ENCODE measurements around the gene MXI1.

The MXI1 gene

DNA sequence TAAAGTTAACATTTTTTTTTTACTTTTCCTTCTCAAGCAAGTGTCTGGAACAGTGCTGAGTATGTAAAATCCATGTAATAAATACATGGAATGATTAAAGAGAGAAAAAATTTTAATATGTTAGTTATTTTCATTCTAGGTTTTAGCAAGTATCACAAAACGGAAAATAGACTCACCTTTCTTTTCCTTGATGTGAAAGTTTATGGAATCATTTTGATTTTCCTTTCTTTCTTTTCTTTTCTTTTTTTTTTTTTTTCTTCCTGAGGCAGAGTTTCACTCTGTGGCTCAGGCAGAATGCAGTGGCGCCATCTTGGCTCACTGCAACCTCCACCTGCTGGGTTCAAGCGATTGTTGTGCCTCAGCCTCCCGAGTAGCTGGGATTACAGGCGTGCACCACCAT, 69.2 kb downstream of the MXI1 start:
- DNase-seq (ENCODE audit: low spot score): no peak

DNA sequence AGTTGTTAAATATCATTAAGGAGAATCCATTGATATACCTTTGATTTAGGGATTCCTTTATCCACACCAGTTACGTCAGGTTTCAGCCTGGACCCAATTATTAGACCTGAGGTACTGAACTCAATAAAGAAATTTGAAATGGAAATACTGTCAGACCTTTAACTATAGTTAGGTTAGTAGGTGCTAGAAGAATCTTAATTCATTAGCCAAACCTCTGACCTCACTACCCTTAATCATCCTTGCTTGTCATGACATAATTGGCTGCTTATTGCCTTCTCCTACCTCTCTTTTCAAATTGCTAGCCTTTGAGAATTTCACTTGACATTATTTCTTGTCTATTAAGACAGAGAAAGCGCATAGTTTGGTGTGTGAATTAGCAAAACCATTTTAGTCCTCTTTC, 70.2 kb downstream of the MXI1 start:
- DNase-seq (ENCODE audit: low spot score): no peak

DNA sequence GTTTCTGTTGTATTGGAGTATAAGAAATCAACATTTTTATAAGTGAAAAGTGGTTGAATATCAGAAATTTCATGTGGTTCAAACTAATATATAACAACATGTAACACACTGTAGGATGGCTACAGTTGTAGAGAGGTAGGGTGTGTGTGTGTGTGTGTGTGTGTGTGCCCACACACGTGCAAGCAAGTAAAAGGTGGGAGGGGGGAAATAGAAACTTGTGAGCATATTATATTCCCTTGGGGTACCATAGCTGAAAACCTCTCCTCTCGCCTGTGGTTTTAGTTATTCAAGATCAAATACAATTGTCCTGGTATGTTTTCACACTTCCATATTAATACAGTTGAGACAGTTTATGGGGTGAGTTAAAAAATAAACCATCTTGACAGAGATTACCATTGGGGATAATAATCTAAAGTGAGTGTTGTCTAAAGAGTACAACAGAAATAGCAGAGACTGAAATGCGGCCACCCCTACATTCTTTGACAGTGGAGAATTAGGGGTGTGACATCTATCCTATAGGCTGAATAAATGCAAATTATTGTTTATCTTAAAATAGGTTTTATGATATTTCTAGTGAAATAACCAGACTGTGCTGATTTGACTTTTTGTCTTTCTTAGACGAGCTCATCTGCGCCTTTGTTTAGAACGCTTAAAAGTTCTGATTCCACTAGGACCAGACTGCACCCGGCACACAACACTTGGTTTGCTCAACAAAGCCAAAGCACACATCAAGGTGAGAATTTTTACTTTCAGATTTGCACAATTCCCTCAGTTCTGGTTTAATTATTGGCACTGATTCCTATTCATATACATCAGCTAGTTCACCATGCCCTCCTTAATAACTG, 71.4 kb downstream of the MXI1 start:
- no peak for DNase-seq (ENCODE audit: low spot score)

DNA sequence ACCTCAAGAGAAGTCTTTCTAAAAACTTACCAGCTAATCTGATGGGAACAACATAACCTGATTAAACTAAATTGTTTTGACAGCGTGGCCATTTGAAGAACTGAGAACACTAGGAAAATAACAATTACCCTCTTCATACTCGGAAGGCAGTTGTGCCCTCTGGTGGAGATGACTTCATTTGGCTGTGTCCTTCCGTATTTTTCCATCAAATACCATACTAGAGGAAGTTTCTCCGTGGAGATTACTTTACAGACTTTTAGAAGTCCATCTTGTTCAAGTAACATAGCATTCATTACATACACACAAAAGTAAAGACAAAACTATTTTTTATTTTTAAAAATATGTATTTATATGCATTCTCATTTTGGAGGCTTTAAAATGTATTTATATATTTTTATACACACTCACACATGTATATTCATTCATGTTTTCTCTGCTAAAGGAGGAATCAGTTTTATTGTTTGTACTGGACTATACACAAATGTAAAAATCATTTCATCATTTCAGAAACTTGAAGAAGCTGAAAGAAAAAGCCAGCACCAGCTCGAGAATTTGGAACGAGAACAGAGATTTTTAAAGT, 72.1 kb downstream of the MXI1 start:
- peak; percentile 44 for DNase-seq (ENCODE audit: low spot score)

DNA sequence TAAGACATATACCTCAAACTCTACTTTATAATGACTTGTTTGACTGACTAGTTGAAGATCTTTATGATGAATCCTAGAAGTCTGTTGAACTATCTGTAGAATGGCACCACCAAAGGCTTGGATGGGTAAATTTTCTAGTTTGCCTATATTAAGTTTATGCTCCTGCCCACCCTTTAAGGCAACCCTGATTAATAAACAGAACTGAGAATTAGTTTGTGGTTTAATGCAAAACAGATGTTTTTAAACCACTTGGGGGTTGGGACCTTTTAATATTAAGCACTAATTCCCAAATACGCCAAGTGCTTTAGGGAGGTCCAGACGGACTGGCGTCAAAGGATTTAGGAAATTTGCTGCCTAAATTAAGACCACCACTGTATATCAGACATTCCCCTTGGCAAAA, 76.9 kb downstream of the MXI1 start:
- no peak for DNase-seq (ENCODE audit: low spot score)

DNA sequence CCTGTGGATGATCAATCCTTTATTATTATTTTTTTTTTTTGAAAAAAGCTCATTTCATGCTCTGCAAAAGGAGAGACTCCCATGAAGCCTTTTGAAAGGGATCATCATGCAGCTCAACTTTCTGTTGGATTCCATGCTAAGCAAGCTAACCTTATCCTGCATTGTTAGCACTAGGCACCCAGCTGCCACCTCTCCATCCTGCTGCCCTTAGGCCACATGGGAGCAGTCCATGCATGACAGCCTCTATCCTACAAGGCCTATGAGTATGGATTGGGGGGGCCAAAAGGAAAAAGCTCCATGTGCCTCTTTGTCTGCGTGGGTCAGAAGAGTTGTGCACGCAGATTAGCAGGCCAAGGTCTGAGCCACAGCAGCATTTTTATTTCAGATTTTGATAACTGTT, 78.1 kb downstream of the MXI1 start:
- DNase-seq (ENCODE audit: low spot score): no peak

DNA sequence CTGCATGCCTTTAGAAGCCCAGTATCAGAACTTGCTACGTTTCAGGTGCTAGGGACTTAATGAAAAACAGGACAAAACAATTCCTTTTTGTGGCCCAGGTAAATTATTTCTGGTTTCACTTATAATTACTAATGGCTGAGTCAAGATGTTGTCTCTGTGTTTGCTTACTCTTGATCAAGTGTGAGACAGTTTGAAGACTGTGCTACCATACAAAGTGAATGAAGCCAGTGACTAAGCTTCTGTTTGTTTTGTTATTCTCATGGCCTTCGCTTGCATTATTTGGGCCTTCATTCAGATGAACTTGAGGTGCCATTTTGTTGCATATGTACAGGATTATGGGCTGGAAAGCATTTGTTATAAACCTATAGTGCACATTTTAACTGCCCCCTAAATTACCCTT, 79.4 kb downstream of the MXI1 start:
- DNase-seq (ENCODE audit: low spot score): no peak

DNA sequence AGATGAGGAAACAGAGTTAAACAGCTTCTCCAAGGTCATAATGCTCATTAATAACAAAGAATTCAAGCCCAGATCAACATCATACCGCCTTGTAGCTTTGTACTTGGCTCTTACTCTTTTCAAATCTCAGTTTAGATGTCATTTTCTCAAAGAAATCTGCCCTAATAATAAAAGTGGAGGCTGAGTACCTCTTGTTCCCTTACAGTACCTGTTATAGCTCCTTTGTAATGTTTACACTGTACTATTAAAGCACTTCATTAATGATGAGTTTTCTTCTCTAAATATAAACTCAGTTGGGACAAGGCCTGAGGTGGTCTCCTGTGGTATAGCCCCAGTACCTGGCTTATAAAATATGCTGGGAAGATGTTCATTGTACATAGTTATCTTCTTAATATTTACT, 89.6 kb downstream of the MXI1 start:
- DNase-seq (ENCODE audit: low spot score): no peak

DNA sequence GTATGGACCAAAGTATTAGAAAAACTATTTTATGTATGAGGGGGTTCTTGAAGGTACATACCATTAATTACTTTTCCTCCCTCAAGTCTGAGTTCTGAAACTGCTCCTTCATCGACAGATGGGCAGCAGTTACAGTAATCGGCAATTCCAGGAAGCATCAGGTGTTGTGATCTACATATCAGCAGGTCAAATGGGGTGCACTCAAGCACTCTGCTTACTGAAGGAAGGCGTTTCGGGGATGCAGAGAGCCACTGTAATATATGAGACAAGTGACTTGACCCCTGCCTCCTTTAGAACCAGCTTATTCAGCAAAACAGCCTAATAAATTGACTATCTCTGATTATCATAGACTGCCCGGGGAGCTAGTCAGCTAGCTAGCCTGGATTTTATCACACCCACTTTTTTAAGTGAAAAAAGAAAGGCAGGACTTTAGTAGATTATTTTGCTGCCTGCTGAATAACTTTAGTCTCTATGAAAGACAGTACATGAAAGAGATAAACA, 93.1 kb downstream of the MXI1 start:
- DNase-seq (ENCODE audit: low spot score): no peak

DNA sequence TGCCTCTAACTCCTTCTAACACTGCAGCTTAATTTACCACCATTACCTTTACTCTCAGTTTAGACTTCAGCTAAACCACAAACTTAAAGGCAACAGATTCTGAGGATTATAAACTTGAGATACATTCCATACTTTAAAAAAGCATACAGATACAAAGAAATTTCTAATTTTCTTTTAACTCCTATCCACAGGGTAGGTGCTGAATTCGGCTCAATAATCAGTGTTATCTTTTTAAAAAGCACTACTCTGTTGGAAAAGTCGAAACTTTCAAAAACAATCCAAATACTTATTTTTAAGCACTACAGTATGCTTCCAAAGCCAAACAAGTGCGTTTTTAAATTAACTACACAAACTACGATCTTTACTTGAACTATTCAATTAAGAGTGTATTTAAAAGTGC, 96.3 kb downstream of the MXI1 start:
- DNase-seq (ENCODE audit: low spot score): no peak

DNA sequence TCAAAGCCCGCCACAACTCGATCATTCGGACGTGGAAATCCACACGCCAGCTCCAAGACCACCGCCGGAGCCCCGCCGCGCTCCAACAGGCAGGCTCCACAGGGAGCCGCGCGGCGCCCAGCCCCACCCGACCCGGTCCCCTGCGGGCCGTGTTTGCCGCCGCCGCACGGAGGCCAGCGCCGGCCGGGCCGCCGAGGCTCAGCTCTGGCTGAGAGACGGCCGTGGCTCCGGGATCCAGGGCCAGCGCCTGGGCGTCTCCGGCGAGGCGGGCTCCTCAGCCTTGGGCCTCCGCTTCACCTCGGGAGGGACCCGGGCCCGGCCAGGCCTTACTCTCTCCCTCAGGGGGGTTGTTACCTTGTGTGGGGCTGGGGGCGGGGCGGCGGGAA, 97.0 kb downstream of the MXI1 start:
- no peak for DNase-seq (ENCODE audit: low spot score)

DNA sequence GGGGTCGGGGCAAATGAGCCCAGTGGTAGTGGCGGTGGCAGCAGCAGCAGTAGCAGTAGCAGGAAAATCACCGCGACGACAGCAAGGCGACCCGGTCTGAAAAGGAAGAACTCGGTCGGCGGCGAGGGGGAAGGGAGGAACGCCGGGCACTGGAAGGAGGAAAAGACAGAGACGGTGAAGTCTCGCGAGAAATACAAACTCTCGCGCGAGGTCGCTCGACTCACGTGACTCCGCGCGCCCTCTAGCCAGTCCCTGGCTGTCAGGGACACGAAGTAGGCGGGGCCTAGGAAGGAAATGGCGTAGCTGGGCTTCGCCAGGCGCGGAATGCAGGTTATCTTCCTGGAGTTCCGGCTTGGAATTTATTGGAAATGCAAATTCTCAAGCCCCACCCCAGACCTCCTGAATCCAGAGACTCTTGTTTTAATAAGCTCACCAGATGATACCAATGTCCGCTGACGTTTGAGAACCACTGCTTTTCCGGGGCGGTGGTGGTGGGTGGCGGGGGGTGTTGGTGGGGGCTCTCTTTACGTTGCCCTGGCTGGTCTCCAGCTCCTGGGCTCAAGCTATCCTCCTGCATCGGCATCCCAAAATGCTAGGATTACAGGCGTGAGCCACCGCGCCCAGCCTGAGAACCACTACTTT, 97.5 kb downstream of the MXI1 start, which contains the start of gene SMNDC1:
TSS of gene SMNDC1 (minus strand) at position 141 of the 642 bp plus-strand sequence. CDS start 1,333 bp downstream, outside the sequence.
- DNase-seq (ENCODE audit: low spot score): peak; percentile 98

DNA sequence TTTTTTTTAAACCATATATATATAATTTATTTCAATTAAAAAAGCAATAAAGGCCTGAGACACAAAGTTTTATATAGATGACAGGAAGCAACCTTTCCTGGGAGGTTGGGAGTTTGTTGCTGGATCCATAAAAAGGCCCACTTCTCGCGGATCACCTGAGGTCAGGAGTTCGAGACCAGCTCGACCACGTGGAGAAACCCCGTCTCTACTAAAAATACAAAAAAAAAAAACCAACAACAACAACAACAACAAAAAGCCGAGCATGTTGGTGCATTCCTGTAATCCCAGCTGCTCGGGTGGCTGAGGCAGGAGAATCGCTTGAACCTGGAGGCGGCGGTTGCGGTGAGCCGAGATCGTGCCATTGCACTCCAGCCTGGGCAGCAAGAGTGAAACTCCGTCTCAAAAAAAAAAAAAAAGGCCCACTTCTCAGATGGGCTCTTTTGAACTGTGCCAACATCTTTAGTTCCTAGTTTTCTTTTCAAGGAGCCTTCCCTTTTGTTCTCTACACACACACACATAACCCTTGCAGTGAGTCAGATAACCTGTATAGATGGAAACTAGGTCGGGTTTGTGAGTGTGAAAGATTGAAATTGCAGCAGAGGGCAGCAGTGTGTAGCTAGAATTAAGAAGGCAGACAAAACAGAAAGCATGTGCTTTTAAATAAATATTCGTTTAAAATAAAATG, 98.5 kb downstream of the MXI1 start:
- peak; percentile 80 for DNase-seq (ENCODE audit: low spot score)

DNA sequence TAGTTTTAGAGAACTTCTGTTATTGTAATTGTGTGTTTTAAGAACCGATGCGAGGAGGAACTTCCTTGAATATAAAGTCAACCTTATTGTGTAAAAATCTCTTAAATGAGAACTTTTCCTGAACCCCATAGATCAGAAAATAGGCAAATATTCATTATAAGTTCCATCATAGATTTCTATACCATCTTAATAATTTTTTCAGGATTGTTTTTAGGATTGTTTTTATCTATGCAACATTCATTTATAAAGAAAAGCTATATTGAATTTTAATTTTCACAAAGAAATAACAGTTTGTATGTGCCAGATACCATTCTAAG, 99.0 kb downstream of the MXI1 start:
- no peak for DNase-seq (ENCODE audit: low spot score)

DNA sequence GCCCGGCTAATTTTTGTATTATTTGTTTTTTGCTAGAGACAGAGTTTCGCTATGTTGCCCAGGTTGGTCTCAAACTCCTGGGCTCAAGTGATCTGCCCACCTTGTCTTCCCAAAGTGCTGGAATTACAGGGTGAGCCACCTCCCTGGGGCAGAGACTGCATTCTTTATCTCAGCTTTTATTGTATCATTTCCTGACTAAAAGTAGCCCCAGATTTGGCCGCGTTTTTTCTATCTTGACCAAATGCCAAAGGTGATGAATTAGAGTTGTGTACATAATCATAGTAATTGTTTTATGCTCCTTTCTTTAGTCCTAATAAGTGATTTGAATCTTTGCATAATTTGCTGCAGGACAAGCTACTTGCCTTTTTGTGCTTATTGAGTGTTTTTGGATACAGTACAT, 100.4 kb downstream of the MXI1 start:
- no peak for DNase-seq (ENCODE audit: low spot score)

DNA sequence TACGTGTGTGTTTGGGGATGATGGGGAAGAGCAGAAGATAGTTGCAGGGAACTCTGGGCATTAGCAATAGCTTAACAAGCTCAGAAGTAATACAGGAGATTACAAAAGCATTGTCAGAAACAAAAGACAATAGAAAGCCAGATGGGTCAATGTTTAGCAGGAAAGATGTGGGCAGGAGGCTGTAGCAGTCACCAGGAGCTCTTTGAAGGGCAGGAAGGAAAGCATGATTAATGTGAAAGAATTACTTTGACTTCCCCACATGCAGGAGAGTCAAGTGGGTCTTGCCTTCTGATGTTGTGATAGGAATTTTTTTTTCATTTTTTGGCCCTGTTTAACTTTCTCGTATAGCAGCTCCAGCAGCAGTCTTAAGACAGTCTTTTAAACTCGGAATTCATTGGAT, 103.3 kb downstream of the MXI1 start:
- no peak for DNase-seq (ENCODE audit: low spot score)

DNA sequence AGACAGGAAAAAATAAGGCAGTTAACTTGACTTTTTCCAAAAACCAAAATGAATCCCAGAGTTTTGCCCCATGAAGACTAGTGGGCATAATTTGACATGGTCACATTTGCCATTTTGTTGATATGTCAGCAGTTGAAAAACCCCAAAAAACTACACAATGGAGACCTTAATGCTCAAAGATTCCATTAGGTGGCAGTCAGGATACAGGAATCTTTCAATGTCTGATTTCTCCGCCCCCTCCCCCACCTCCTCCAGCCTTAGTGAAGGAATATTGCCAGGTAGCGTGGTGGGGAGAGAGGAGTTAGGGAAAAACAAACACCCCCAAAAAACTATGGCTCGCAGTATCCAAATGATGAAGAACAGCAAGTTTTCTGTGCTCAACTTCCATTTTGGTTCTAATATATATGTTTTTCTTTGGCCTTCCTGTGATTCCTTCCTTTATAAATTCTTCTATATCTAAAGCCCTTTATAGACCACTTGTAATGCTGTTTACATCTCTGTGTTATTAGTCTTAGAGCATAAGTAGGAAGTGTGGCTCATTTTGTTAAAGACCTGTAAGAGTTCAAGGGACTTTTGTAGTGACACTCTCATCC, 104.0 kb downstream of the MXI1 start:
- peak; percentile 55 for DNase-seq (ENCODE audit: low spot score)

DNA sequence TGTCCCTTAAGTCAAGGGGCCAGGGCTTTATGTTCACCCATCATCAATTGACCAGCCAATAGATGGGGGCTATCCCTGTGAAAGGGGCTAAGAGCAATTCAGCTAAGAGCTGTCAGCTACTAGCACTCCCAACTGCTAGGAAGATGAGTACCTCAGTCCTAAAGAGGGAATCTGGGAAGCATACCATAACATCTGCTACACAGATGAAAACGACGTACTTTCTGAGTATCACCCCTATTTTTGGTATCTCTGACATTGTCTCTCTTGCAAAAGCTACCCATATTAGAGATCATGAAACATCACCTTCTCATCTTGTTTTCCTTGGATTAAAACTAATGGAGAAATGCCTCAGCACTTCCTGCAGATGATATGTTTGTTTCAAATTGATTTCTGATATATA, 104.8 kb downstream of the MXI1 start:
- no peak for DNase-seq (ENCODE audit: low spot score)

DNA sequence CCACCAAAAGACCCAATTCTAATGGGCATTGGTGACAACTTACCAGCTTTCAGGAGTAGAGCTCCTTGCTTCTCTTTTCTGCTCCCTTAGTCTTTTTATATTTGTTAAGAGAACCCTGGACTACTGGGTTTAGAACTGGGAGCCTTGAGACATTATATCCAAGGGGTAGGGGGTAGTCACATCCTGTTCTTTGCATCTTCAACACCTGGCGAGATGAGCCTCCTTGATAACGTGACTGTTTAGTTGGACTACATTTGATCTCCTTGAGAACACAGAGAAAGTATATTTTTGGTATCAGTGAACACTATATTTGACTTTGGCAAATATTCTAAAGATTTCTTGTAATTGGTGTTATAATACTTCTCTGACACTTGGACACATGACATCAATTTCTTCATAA, 106.3 kb downstream of the MXI1 start:
- DNase-seq (ENCODE audit: low spot score): no peak

DNA sequence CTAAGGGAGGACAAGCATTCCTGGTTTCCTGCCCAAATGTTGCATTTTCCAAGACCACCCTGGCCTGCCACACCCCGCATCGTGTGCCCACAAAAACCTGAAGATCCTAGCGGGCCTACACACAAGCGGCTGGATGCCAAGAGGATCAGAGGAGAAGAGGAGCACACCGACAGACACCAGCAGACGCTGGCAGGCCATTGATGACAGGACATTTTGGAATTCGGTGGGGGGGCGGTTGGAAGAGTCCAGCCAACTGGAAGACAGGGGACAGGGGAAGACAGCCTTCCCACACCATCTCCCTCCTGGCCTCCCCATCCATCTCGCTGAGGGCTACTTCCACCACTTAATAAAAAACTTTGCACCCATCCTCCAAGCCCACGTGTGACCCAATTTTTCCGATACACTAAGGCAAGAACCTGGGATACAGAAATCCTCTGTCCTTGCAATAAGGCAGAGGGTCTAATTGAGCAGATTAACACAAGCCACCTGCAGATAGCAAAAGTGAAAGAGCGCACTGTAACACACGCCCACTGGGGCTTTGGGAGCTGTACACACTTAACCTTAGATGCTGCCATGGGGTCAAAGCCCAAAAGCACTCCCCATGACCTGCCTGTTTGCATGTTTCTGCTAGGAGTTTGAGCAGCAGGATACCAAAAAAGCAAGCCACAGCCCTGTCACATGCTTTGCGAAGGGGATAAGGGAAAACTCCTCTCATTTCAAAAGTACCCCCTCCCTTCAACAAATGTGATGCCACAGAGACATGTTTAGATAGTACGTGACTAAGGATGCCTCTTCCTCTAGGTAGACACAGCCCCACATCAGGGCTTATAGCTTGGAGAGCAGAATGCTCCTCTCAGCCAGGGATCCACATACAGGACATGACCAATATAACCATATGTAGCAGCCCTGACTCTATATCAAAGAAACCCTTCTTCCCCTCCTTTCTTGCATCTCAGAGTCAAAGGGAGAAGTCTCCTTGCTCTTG, 110.8 kb downstream of the MXI1 start:
- DNase-seq (ENCODE audit: low spot score): no peak
